H1 (cell line): ENCODE results near the gene MX1. TPM values are rescaled to one million over a fixed set of nuclear protein-coding genes. Genes with fewer than 3 reads are reported as not detected.

Source experiments
- CTCF ChIA-PET: fragments of 300-600 bp; sonication (Branson Sonifier 250); formaldehyde crosslinking; loops from one replicate; lab custom pipeline; 2021; ENCODE audit not compliant: partially characterized antibody; lab: Charles Lee
- POLR2A ChIA-PET: fragments of 300-600 bp; sonication (Branson Sonifier 250); formaldehyde crosslinking; loops from one replicate; lab custom pipeline; 2021; ENCODE audit warnings: inconsistent platforms; ENCODE audit not compliant: partially characterized antibody; lab: Charles Lee
- DNase-seq, 2 experiments: peaks; one replicate each; pipeline versions ENCODE4 v3.0.0 to v3.0.0-alpha.2; 2010 to 2022; ENCODE audit warnings: low spot score in 2 of 2, low read depth in 1 of 2, mixed read lengths in 1 of 2
- FAIRE-seq: peaks from 2 replicates; lab custom pipeline; 2011; peaks lifted over from hg19 to GRCh38; lab: Jason Lieb, UNC
- H2AFZ ChIP-seq: 2 replicates; pipeline ENCODE4 v1.8.1; 2012; ENCODE audit warnings: low read length, inconsistent platforms
- H2AK5ac ChIP-seq: 2 replicates; pipeline ENCODE4 v1.6.1; 2013; ENCODE audit warnings: low read depth, low read length
- H2BK120ac ChIP-seq: replicated peaks from 2 replicates; pipeline ENCODE3; 2013; ENCODE audit warnings: low read depth, low read length, inconsistent platforms
- H2BK12ac ChIP-seq: 2 replicates; pipeline ENCODE4 v1.6.1; 2013; ENCODE audit warnings: low read depth, low read length
- H2BK15ac ChIP-seq: 2 replicates; pipeline ENCODE4 v1.6.1; 2013; ENCODE audit warnings: low read length
- H2BK20ac ChIP-seq: 2 replicates; pipeline ENCODE4 v1.6.1; 2013; ENCODE audit warnings: low read length
- H2BK5ac ChIP-seq: 2 replicates; pipeline ENCODE4 v1.6.1; 2013; ENCODE audit warnings: low read depth, low read length
- H3K14ac ChIP-seq: 2 replicates; pipeline ENCODE4 v1.6.1; 2013; ENCODE audit warnings: inconsistent platforms; ENCODE audit not compliant: insufficient read length
- H3K18ac ChIP-seq: 2 replicates; pipeline ENCODE4 v1.6.1; 2013; ENCODE audit warnings: low read length; ENCODE audit errors: extremely low read depth
- H3K23ac ChIP-seq: 2 replicates; pipeline ENCODE4 v1.6.1; 2013; ENCODE audit warnings: inconsistent platforms; ENCODE audit not compliant: insufficient read length
- H3K23me2 ChIP-seq: 2 replicates; pipeline ENCODE4 v1.6.1; 2013; ENCODE audit warnings: low read depth, low read length
- H3K27ac ChIP-seq: 2 replicates; pipeline ENCODE4 v1.6.1; 2011; ENCODE audit warnings: low read depth, low read length, inconsistent platforms
- H3K27me3 ChIP-seq, 4 experiments: replicated peaks in 1 of 4; 1 replicate in 1 of 4; 2 replicates in 3 of 4; pipeline versions ENCODE4 v1.6.1 to v1.8.1; 2011 to 2013; ENCODE audit warnings: low read length in 3 of 4, mild to moderate bottlenecking in 3 of 4, inconsistent platforms in 2 of 4, mixed read lengths in 2 of 4, moderate library complexity in 1 of 4; ENCODE audit not compliant: control insufficient read depth in 3 of 4, insufficient read depth in 3 of 4; ENCODE audit errors: extremely low read depth in 1 of 4
- H3K36me3 ChIP-seq, 4 experiments: 2 replicates each; pipeline versions ENCODE4 v1.6.1 to v1.8.1; 2011 to 2013; ENCODE audit warnings: mild to moderate bottlenecking in 4 of 4, low read length in 3 of 4, moderate library complexity in 2 of 4, control low read depth in 1 of 4, inconsistent platforms in 1 of 4; ENCODE audit not compliant: insufficient read depth in 4 of 4, control insufficient read depth in 2 of 4
- H3K4ac ChIP-seq: replicated peaks from 2 replicates; pipeline ENCODE3; 2013; ENCODE audit warnings: low read length, low read depth, mixed read lengths, inconsistent platforms; ENCODE audit not compliant: insufficient read length
- H3K4me1 ChIP-seq, 4 experiments: replicated peaks in 1 of 4; 1 replicate in 1 of 4; 2 replicates in 3 of 4; pipeline versions ENCODE4 v1.6.1 to v1.8.1; 2011 to 2013; ENCODE audit warnings: low read length in 3 of 4, inconsistent platforms in 2 of 4, mixed read lengths in 1 of 4; ENCODE audit not compliant: insufficient read depth in 4 of 4, control insufficient read depth in 3 of 4
- H3K4me2 ChIP-seq, 2 experiments: 2 replicates each; pipeline versions ENCODE4 v1.6.1 to v1.8.1; 2011 to 2013; ENCODE audit warnings: low read depth in 2 of 2, low read length in 2 of 2, control low read depth in 1 of 2, inconsistent platforms in 1 of 2, mild to moderate bottlenecking in 1 of 2; ENCODE audit not compliant: insufficient read depth in 1 of 2
- H3K4me3 ChIP-seq, 4 experiments: fragments of 200-600, 300-600 bp in 1 of 4; sonication (generic), shearing (Covaris generic), sonication (Bioruptor Twin) in 1 of 4; 2 replicates each; pipeline versions ENCODE4 v1.5.1 to v1.8.1; 2011 to 2016; ENCODE audit warnings: low read length in 4 of 4, low read depth in 3 of 4, control low read depth in 2 of 4, inconsistent platforms in 2 of 4, mild to moderate bottlenecking in 2 of 4, mixed read lengths in 1 of 4, moderate library complexity in 1 of 4; ENCODE audit not compliant: insufficient read depth in 2 of 4; ENCODE audit errors: extremely low read depth in 1 of 4
- H3K56ac ChIP-seq: replicated peaks from 2 replicates; pipeline ENCODE3; 2013; ENCODE audit warnings: low read depth, mild to moderate bottlenecking, mixed read lengths, low read length, inconsistent platforms; ENCODE audit not compliant: insufficient read length
- H3K79me1 ChIP-seq: 2 replicates; pipeline ENCODE4 v1.6.1; 2013; ENCODE audit warnings: low read depth, low read length, control low read depth
- H3K79me2 ChIP-seq, 2 experiments: 2 replicates each; pipeline versions ENCODE4 v1.6.1 to v1.8.1; 2012 to 2013; ENCODE audit warnings: low read length in 2 of 2, mild to moderate bottlenecking in 2 of 2, inconsistent platforms in 1 of 2; ENCODE audit not compliant: insufficient read depth in 2 of 2, control insufficient read depth in 1 of 2
- H3K9ac ChIP-seq, 4 experiments: replicated peaks in 1 of 4; 1 replicate in 1 of 4; 2 replicates in 3 of 4; pipeline versions ENCODE4 v1.6.1 to v1.8.1; 2011 to 2013; ENCODE audit warnings: low read depth in 3 of 4, low read length in 3 of 4, control low read depth in 2 of 4, mild to moderate bottlenecking in 2 of 4, moderate library complexity in 2 of 4, inconsistent platforms in 1 of 4; ENCODE audit errors: extremely low read depth in 1 of 4
- H3K9me3 ChIP-seq, 2 experiments: 2 replicates each; pipeline versions ENCODE4 v1.6.1 to v1.8.1; 2012 to 2013; ENCODE audit warnings: mild to moderate bottlenecking in 2 of 2, moderate library complexity in 2 of 2, control low read depth in 1 of 2, inconsistent platforms in 1 of 2, low read depth in 1 of 2, low read length in 1 of 2, mixed read lengths in 1 of 2; ENCODE audit not compliant: insufficient read depth in 2 of 2
- H4K20me1 ChIP-seq, 2 experiments: replicated peaks in 1 of 2; 2 replicates each; pipeline versions ENCODE3 to v1.8.1; 2011 to 2013; ENCODE audit warnings: inconsistent platforms in 2 of 2, low read length in 2 of 2, mild to moderate bottlenecking in 1 of 2; ENCODE audit not compliant: insufficient read depth in 2 of 2, control insufficient read depth in 1 of 2
- H4K5ac ChIP-seq: 2 replicates; pipeline ENCODE4 v1.6.1; 2013; ENCODE audit warnings: low read length, low read depth, mixed read lengths, inconsistent platforms; ENCODE audit not compliant: insufficient read length
- H4K8ac ChIP-seq: 2 replicates; pipeline ENCODE4 v1.8.0; 2013; ENCODE audit warnings: mild to moderate bottlenecking, moderate library complexity, low read length, inconsistent platforms; ENCODE audit not compliant: insufficient read depth; ENCODE audit errors: extremely low read depth
- H4K91ac ChIP-seq: replicated peaks from 2 replicates; pipeline ENCODE3; 2013; ENCODE audit warnings: low read length, mixed read lengths, inconsistent platforms; ENCODE audit not compliant: insufficient read length
- ASH2L ChIP-seq: fragments of 200-600, 300-600 bp; sonication (generic); IDR thresholded peaks from one replicate; pipeline ENCODE4 v1.7.1; 2017; ENCODE audit warnings: low read length
- BCL11A ChIP-seq, 2 experiments: IDR thresholded peaks; one replicate each; pipeline ENCODE4 v1.6.1; 2011; ENCODE audit warnings: low read depth in 2 of 2, low read length in 2 of 2, mild to moderate bottlenecking in 2 of 2
- EGR1 ChIP-seq: IDR thresholded peaks from 2 replicates; pipeline ENCODE4 v1.6.1; 2011; ENCODE audit warnings: low read depth, low read length, borderline replicate concordance
- EP300 ChIP-seq, 2 experiments: IDR thresholded peaks; 1 replicate in 1 of 2; 2 replicates in 1 of 2; pipeline ENCODE4 v1.6.1; 2011 to 2012; ENCODE audit warnings: low read depth in 2 of 2, low read length in 2 of 2, mild to moderate bottlenecking in 2 of 2, borderline replicate concordance in 1 of 2, inconsistent platforms in 1 of 2, moderate library complexity in 1 of 2
- HDAC2 ChIP-seq, 2 experiments: fragments of 300-600 bp in 1 of 2; sonication (generic) in 1 of 2; IDR thresholded peaks; 2 replicates each; pipeline ENCODE4 v1.6.1; 2011 to 2012; ENCODE audit warnings: low read depth in 2 of 2, low read length in 2 of 2, mild to moderate bottlenecking in 2 of 2, moderate library complexity in 2 of 2, borderline replicate concordance in 1 of 2, inconsistent platforms in 1 of 2
- JUND ChIP-seq: IDR thresholded peaks from 2 replicates; pipeline ENCODE4 v1.6.1; 2011; ENCODE audit warnings: mild to moderate bottlenecking, improper control_type of control experiment, low read length
- NANOG ChIP-seq: IDR thresholded peaks from 2 replicates; pipeline ENCODE4 v1.6.1; 2011; ENCODE audit warnings: low read length, low read depth, mild to moderate bottlenecking, inconsistent platforms; ENCODE audit not compliant: insufficient read depth, poor library complexity, severe bottlenecking
- SAP30 ChIP-seq: fragments of 300-600 bp; sonication (generic); IDR thresholded peaks from 2 replicates; pipeline ENCODE4 v1.7.1; 2012; ENCODE audit warnings: low read length, moderate library complexity, mild to moderate bottlenecking, inconsistent platforms; ENCODE audit not compliant: insufficient read depth, insufficient replicate concordance
- TAF1 ChIP-seq: IDR thresholded peaks from 2 replicates; pipeline ENCODE4 v1.6.1; 2011; ENCODE audit warnings: mild to moderate bottlenecking, low read depth, low read length
- TBP ChIP-seq: IDR thresholded peaks from 2 replicates; pipeline ENCODE4 v1.6.1; 2011; ENCODE audit warnings: low read depth, low read length, improper control_type of control experiment
- TEAD4 ChIP-seq: IDR thresholded peaks from 2 replicates; pipeline ENCODE4 v1.6.1; 2012; ENCODE audit warnings: low read depth, low read length, inconsistent platforms, mixed read lengths
- WGBS, 2 experiments: shearing (Covaris generic) in 1 of 2; methylation state at CpG; one replicate each; pipeline versions ENCODE4 v1.1.6 to v1.1.7; 2013 to 2015; ENCODE audit warnings: low lambda C conversion rate in 2 of 2, mixed read lengths in 2 of 2, inconsistent platforms in 1 of 2, low coverage in 1 of 2, missing lambda C conversion rate in 1 of 2; ENCODE audit not compliant: insufficient replicate concordance in 2 of 2, insufficient coverage in 1 of 2, insufficient read length in 1 of 2; ENCODE audit errors: extremely low coverage in 1 of 2, missing lambda C conversion rate in 1 of 2; 5-methylcytosine and 5-hydroxymethylcytosine counted together
- polyA plus RNA-seq, 7 experiments: library from polyadenylated mRNA; depleted of rRNA in 3 of 7; stranded (reverse) in 5 of 7; unstranded in 2 of 7; fragments of >200 nt in 5 of 7; fragments of 200-250 nt in 2 of 7; gene quantifications; 1 replicate in 5 of 7; 2 replicates in 1 of 7; 4 replicates in 1 of 7; pipeline versions ENCODE4 v1.2.1 to v1.2.3, GENCODE V29; 2011 to 2013; ENCODE audit warnings: missing spikeins in 2 of 7, mixed read lengths in 2 of 7
- total RNA-seq: library from RNA; stranded (reverse); fragmentation: NEBNext Ultra II Directional; extraction: Animal tissue kit (Norgen Biotek cat#: 25700); gene quantifications from 2 replicates; pipeline ENCODE4 v1.2.1, GENCODE V29; 2021

Gene MX1
- total and polyA plus RNA-seq, 2 of the 8 experiments (the other 6 are each of a cell fraction or from before 2014, with no cell fraction given) = 3.8 to 5.7 TPM

- Histone ChIP-seq H4K20me1 (no peaks in the 10 kb centered on the region), H3K79me1 (peaks cover 7% of the 10 kb centered on the region), H4K5ac (no peak overlapping the region), H2BK5ac (no peak overlapping the region), H2AK5ac (no peak overlapping the region), H3K23ac (no peak overlapping the region), H3K27ac (no peak overlapping the region), H3K4ac (no peak overlapping the region), H2BK120ac (no peak overlapping the region), H3K56ac (no peak overlapping the region), H3K4me2 (no peak overlapping the region), H2AFZ (no peak overlapping the region), H3K79me2 (0 out of 4 replicates have a peak, but pooled peaks cover 0 to 4% of the 10 kb centered on the region in 2 experiments), H3K27me3 (peaks cover 5 to 30% (median 24%) of the 10 kb centered on the region in 4 experiments), H3K9me3 (no peaks in the 10 kb centered on the region), H3K14ac (no peak overlapping the region), H2BK15ac (no peak overlapping the region), H3K23me2 (peaks cover 17% of the 10 kb centered on the region), H4K8ac (no peak overlapping the region), H3K36me3 (no peaks in the 10 kb centered on the region), H2BK20ac (no peak overlapping the region), H3K18ac (no peak overlapping the region), H2BK12ac (no peak overlapping the region), H3K4me3 (no peak overlapping the region), H3K4me1 (peaks cover 0 to 13% (median 6%) of the 10 kb centered on the region in 4 experiments; a peak in 5 of 7 replicates), H4K91ac (no peak overlapping the region), H3K9ac (no peak overlapping the region)
- ChIA-PET POLR2A (interaction anchor here (1.2 to 1.3 kb wide), 2 partner anchors 26 kb away, joined by 3 to 4 read pairs; no protein-coding TSS in a partner anchor), CTCF (interaction anchor here (1.0 to 1.4 kb wide), 2 partner anchors 79 to 220 kb away, joined by 3 to 5 read pairs; no protein-coding TSS in a partner anchor)
- no peak for DNase-seq
- WGBS, 2 experiments = 85% methylated on average over 4 of the region's 4 CpGs; no CpG with 5 or more reads in 1 of the 2 experiments
- TF ChIP-seq TAF1 (no peak), HDAC2 (IDR thresholded peaks at IDR 0.05; ENCODE audit: borderline replicate concordance in 1 of 2, low read depth in 2 of 2, low read length in 2 of 2) (no peak), SAP30 (no peak), ASH2L (no peak), NANOG (no peak), TEAD4 (no peak), JUND (no peak), EP300 (IDR thresholded peaks at IDR 0.05; ENCODE audit: borderline replicate concordance in 1 of 2, low read depth in 2 of 2, low read length in 2 of 2) (no peak), BCL11A (IDR thresholded peaks at IDR 0.05; ENCODE audit: low read depth in 2 of 2, low read length in 2 of 2) (no peak), TBP (no peak), EGR1 (no peak)
- FAIRE-seq = no peak
These were observed 77.3 kb downstream of the MX1 start for GRCh38 chr21:41503331-41503730.
